ENCODE results near the gene PFKFB4.

The PFKFB4 gene

GRCh38 chr3:48592519-48593087 is 36.0 kb upstream of the PFKFB4 start:
- DNase-seq (ENCODE audit: low read depth, low spot score): no peak
- H3K9me3 ChIP-seq (ENCODE audit: insufficient read depth, low read length): no peaks in the 10 kb centered on the region
- peaks cover 42% of the 10 kb centered on the region for H3K4me1 ChIP-seq (ENCODE audit: insufficient read depth, insufficient read length)
- no peaks in the 10 kb centered on the region for H3K27me3 ChIP-seq (ENCODE audit: insufficient read depth, insufficient read length)
- TF ChIP-seq ZNF274 (IDR thresholded peaks at IDR 0.05; ENCODE audit: low read depth, low read length) (no peak), SUZ12 (IDR thresholded peaks at IDR 0.05; ENCODE audit: extremely low read depth, insufficient read depth, insufficient read length) (no peak), YY1 (IDR thresholded peaks at IDR 0.05; ENCODE audit: insufficient read depth, insufficient read length) (no peak)
- no peak overlapping the region for H3K4me3 ChIP-seq (ENCODE audit: insufficient read length, low read depth)
- peaks cover 81% of the 10 kb centered on the region for H3K36me3 ChIP-seq (ENCODE audit: insufficient read depth, insufficient read length, low read length)
- H3K9ac ChIP-seq (ENCODE audit: insufficient read length, low read depth): no peak overlapping the region

DNA sequence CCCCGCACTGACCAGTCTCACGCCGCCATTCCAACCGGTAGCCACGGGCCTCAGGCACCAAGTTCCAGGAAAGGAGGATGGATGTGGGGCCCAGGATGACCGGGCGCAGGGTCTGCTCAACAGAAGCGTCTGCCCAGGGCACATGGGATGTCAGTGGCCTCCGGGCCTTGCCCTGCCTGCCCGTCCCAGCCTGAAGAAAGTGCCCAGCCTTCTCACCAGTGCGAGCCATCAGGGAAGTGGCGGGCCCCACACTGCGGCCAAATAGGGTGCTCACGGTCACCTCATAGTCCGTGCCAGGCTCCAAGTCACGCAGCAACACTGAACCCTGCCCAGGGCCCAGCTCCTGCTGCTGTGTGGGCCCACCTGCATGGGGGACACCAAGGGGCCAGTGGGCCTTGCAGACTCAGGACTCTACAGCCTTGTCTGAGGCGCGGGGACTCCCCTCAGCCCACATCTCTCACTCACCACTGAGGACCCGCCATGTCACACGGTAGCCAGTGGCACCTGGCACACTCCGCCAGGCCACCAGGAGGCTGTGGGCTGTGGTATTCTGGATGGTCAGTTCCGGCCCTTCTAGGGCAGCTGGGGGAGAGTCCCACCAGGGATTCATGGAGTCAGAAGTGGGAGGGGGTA is 35.4 kb upstream of the PFKFB4 start:
- no peaks in the 10 kb centered on the region for H3K27me3 ChIP-seq (ENCODE audit: insufficient read depth, insufficient read length)
- H3K36me3 ChIP-seq (ENCODE audit: insufficient read depth, insufficient read length, low read length): peaks cover 81% of the 10 kb centered on the region
- H3K4me3 ChIP-seq (ENCODE audit: insufficient read length, low read depth): no peak overlapping the region
- DNase-seq (ENCODE audit: low read depth, low spot score): no peak
- H3K4me1 ChIP-seq (ENCODE audit: insufficient read depth, insufficient read length): peaks cover 36% of the 10 kb centered on the region
- no peaks in the 10 kb centered on the region for H3K9me3 ChIP-seq (ENCODE audit: insufficient read depth, low read length)
- TF ChIP-seq YY1 (IDR thresholded peaks at IDR 0.05; ENCODE audit: insufficient read depth, insufficient read length): no peak
- no peak for TF ChIP-seq ZNF274 (IDR thresholded peaks at IDR 0.05; ENCODE audit: low read depth, low read length)
- no peak for TF ChIP-seq SUZ12 (IDR thresholded peaks at IDR 0.05; ENCODE audit: extremely low read depth, insufficient read depth, insufficient read length)
- no peak overlapping the region for H3K9ac ChIP-seq (ENCODE audit: insufficient read length, low read depth)

DNA sequence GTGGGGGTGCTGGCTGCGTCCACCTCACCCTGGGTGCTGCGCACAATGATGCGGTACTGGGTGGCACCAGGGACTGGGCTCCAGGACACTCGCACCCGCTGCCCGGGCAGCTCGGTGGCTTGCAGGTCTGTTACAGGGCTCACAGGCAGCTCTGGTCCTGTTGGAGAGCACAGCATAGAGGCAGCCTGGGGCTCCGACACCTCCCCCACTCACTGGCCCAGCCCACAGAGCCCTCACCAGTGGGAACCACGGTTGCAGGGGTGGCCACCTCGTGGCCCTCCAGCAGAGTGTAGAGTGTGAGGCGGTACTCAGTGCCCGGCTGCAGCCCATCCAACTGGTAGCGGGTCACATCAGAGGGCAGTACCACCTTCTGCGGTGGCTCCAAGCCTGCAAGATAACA is 34.8 kb upstream of the PFKFB4 start:
- no peaks in the 10 kb centered on the region for H3K9me3 ChIP-seq (ENCODE audit: insufficient read depth, low read length)
- no peak overlapping the region for H3K9ac ChIP-seq (ENCODE audit: insufficient read length, low read depth)
- peaks cover 81% of the 10 kb centered on the region for H3K36me3 ChIP-seq (ENCODE audit: insufficient read depth, insufficient read length, low read length)
- TF ChIP-seq SUZ12 (IDR thresholded peaks at IDR 0.05; ENCODE audit: extremely low read depth, insufficient read depth, insufficient read length) (no peak), ZNF274 (IDR thresholded peaks at IDR 0.05; ENCODE audit: low read depth, low read length) (no peak), YY1 (IDR thresholded peaks at IDR 0.05; ENCODE audit: insufficient read depth, insufficient read length) (no peak)
- H3K4me3 ChIP-seq (ENCODE audit: insufficient read length, low read depth): no peak overlapping the region
- peaks cover 31% of the 10 kb centered on the region for H3K4me1 ChIP-seq (ENCODE audit: insufficient read depth, insufficient read length)
- DNase-seq (ENCODE audit: low read depth, low spot score): no peak
- no peaks in the 10 kb centered on the region for H3K27me3 ChIP-seq (ENCODE audit: insufficient read depth, insufficient read length)

GRCh38 chr3:48588230-48588629 is 31.6 kb upstream of the PFKFB4 start:
- Histone ChIP-seq H3K36me3 (ENCODE audit: insufficient read depth, insufficient read length, low read length) (peaks cover 99% of the 10 kb centered on the region), H3K9me3 (ENCODE audit: insufficient read depth, low read length) (no peaks in the 10 kb centered on the region), H3K4me3 (ENCODE audit: insufficient read length, low read depth) (no peak overlapping the region), H3K9ac (ENCODE audit: insufficient read length, low read depth) (no peak overlapping the region), H3K4me1 (ENCODE audit: insufficient read depth, insufficient read length) (peaks cover 5% of the 10 kb centered on the region), H3K27me3 (ENCODE audit: insufficient read depth, insufficient read length) (no peaks in the 10 kb centered on the region)
- DNase-seq (ENCODE audit: low read depth, low spot score): no peak
- no peak for TF ChIP-seq YY1 (IDR thresholded peaks at IDR 0.05; ENCODE audit: insufficient read depth, insufficient read length)
- no peak for TF ChIP-seq ZNF274 (IDR thresholded peaks at IDR 0.05; ENCODE audit: low read depth, low read length)

GRCh38 chr3:48587686-48588085 is 31.1 kb upstream of the PFKFB4 start:
- no peak overlapping the region for H3K4me3 ChIP-seq (ENCODE audit: insufficient read length, low read depth)
- peaks cover 4% of the 10 kb centered on the region for H3K4me1 ChIP-seq (ENCODE audit: insufficient read depth, insufficient read length)
- H3K36me3 ChIP-seq (ENCODE audit: insufficient read depth, insufficient read length, low read length): peaks cover 99% of the 10 kb centered on the region
- no peak overlapping the region for H3K9ac ChIP-seq (ENCODE audit: insufficient read length, low read depth)
- no peaks in the 10 kb centered on the region for H3K27me3 ChIP-seq (ENCODE audit: insufficient read depth, insufficient read length)
- H3K9me3 ChIP-seq (ENCODE audit: insufficient read depth, low read length): no peaks in the 10 kb centered on the region
- TF ChIP-seq ZNF274 (IDR thresholded peaks at IDR 0.05; ENCODE audit: low read depth, low read length): no peak
- TF ChIP-seq YY1 (IDR thresholded peaks at IDR 0.05; ENCODE audit: insufficient read depth, insufficient read length): no peak
- TF ChIP-seq SUZ12 (IDR thresholded peaks at IDR 0.05; ENCODE audit: extremely low read depth, insufficient read depth, insufficient read length): no peak
- no peak for DNase-seq (ENCODE audit: low read depth, low spot score)

DNA sequence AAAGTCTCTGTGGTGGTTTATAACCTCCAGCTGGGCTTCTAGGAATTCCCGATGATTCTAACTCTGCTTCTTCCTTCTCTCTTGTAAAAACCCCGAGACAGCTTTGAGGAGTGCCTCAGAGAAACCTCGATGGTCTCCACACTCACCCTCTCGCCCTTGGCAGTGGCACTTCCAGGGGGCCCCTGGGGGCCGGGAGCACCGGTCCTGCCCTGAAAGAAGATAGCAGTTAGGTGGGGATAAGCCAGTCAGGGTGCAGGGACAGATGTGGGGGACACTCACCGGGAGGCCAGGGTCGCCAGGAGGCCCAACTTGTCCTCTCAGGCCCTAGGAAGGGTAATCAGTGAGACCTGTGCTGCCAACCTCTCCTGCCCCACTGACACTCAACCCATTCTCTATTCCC is 28.8 kb upstream of the PFKFB4 start:
- DNase-seq (ENCODE audit: low read depth, low spot score): no peak
- no peaks in the 10 kb centered on the region for H3K27me3 ChIP-seq (ENCODE audit: insufficient read depth, insufficient read length)
- peaks cover 99% of the 10 kb centered on the region for H3K36me3 ChIP-seq (ENCODE audit: insufficient read depth, insufficient read length, low read length)
- H3K9me3 ChIP-seq (ENCODE audit: insufficient read depth, low read length): no peaks in the 10 kb centered on the region
- H3K4me3 ChIP-seq (ENCODE audit: insufficient read length, low read depth): no peak overlapping the region
- no peak overlapping the region for H3K9ac ChIP-seq (ENCODE audit: insufficient read length, low read depth)
- peaks cover 4% of the 10 kb centered on the region for H3K4me1 ChIP-seq (ENCODE audit: insufficient read depth, insufficient read length)
- TF ChIP-seq ZNF274 (IDR thresholded peaks at IDR 0.05; ENCODE audit: low read depth, low read length): no peak
- no peak for TF ChIP-seq SUZ12 (IDR thresholded peaks at IDR 0.05; ENCODE audit: extremely low read depth, insufficient read depth, insufficient read length)
- TF ChIP-seq YY1 (IDR thresholded peaks at IDR 0.05; ENCODE audit: insufficient read depth, insufficient read length): no peak

- TF ChIP-seq YY1 (IDR thresholded peaks at IDR 0.05; ENCODE audit: insufficient read depth, insufficient read length) (no peak), SUZ12 (IDR thresholded peaks at IDR 0.05; ENCODE audit: extremely low read depth, insufficient read depth, insufficient read length) (no peak), ZNF274 (IDR thresholded peaks at IDR 0.05; ENCODE audit: low read depth, low read length) (no peak)
- H3K9ac ChIP-seq (ENCODE audit: insufficient read length, low read depth): no peak overlapping the region
- no peaks in the 10 kb centered on the region for H3K27me3 ChIP-seq (ENCODE audit: insufficient read depth, insufficient read length)
- H3K4me1 ChIP-seq (ENCODE audit: insufficient read depth, insufficient read length): peaks cover under 1% of the 10 kb centered on the region
- H3K4me3 ChIP-seq (ENCODE audit: insufficient read length, low read depth): no peak overlapping the region
- no peak for DNase-seq (ENCODE audit: low read depth, low spot score)
- peaks cover 99% of the 10 kb centered on the region for H3K36me3 ChIP-seq (ENCODE audit: insufficient read depth, insufficient read length, low read length)
- no peaks in the 10 kb centered on the region for H3K9me3 ChIP-seq (ENCODE audit: insufficient read depth, low read length)
Measured at GRCh38 chr3:48584836-48585235, 28.2 kb upstream of the PFKFB4 start.

Measured in NT2/D1 (cell line).